NCI-H460 (cell line): Measurements from ENCODE around the gene ACTR3C. TPM values are rescaled to one million over a fixed set of nuclear protein-coding genes. Genes with fewer than 3 reads are reported as not detected.
"Not testable (repeated sequence)": the region's sequence is repeated elsewhere in the genome, so short reads cannot be mapped to it uniquely, and the experiment has no call there.

Experiments used
- DNase-seq: peaks from one replicate; pipeline ENCODE4 v3.0.0-alpha.2; 2016; ENCODE audit warnings: low read depth; ENCODE audit errors: extremely low read depth
- total RNA-seq: library from RNA; depleted of rRNA; stranded (reverse); fragments of >200 nt; shearing (Covaris generic); gene quantifications from 2 replicates; pipeline ENCODE4 v1.2.3, GENCODE V29; 2014

Gene ACTR3C
- total RNA-seq, 1 experiment from 2014 or later: not detected

GRCh38 chr7:150287815-150288214 lies 35.5 kb downstream of the ACTR3C start:
- not testable (repeated sequence) for DNase-seq

GRCh38 chr7:150285849-150286754 lies 37.2 kb downstream of the ACTR3C start:
- not testable (repeated sequence) for DNase-seq

GRCh38 chr7:150283608-150284007 lies 39.7 kb downstream of the ACTR3C start:
- DNase-seq: not testable (repeated sequence)

- not testable (repeated sequence) for DNase-seq
These were observed 40.2 kb downstream of the ACTR3C start for GRCh38 chr7:150283111-150283510.

GRCh38 chr7:150281681-150282403 lies 41.5 kb downstream of the ACTR3C start:
- not testable (repeated sequence) for DNase-seq

- not testable (repeated sequence) for DNase-seq
These were observed 45.0 kb downstream of the ACTR3C start for GRCh38 chr7:150278383-150278782.

- DNase-seq: peak; percentile 39
These were observed 47.1 kb downstream of the ACTR3C start for GRCh38 chr7:150276132-150276695.

- not testable (repeated sequence) for DNase-seq
These were observed 51.4 kb downstream of the ACTR3C start for GRCh38 chr7:150271898-150272297.

- DNase-seq: not testable (repeated sequence)
These were observed 53.1 kb downstream of the ACTR3C start for GRCh38 chr7:150270101-150270824.

- not testable (repeated sequence) for DNase-seq
These were observed 54.5 kb downstream of the ACTR3C start for GRCh38 chr7:150268798-150269197.

GRCh38 chr7:150268287-150268686 lies 55.1 kb downstream of the ACTR3C start:
- not testable (repeated sequence) for DNase-seq

GRCh38 chr7:150266953-150267665 lies 56.2 kb downstream of the ACTR3C start:
- DNase-seq: not testable (repeated sequence)

- not testable (repeated sequence) for DNase-seq
These were observed 60.7 kb downstream of the ACTR3C start for GRCh38 chr7:150262656-150263055.

GRCh38 chr7:150247745-150248144 lies 75.6 kb downstream of the ACTR3C start:
- DNase-seq: not testable (repeated sequence)

GRCh38 chr7:150245208-150245607 lies 78.1 kb downstream of the ACTR3C start:
- not testable (repeated sequence) for DNase-seq

GRCh38 chr7:150242935-150243334 lies 80.4 kb downstream of the ACTR3C start:
- not testable (repeated sequence) for DNase-seq

GRCh38 chr7:150225444-150225843 lies 97.9 kb downstream of the ACTR3C start:
- DNase-seq: not testable (repeated sequence)

- DNase-seq: not testable (repeated sequence)
These were observed 101.0 kb downstream of the ACTR3C start for GRCh38 chr7:150222083-150222972.
